Mucosa of descending colon (tissue), 3 donors: ENCODE data around the gene HOMER1. TPM values are rescaled to one million over a fixed set of nuclear protein-coding genes. Genes with fewer than 3 reads are reported as not detected.

ENCODE experiments used
- ATAC-seq: fragments of 200-7000 bp; cut with Tn5 transposase; one replicate; pipeline ENCODE4 v1.9.1; 2020; ENCODE audit warnings: mild to moderate bottlenecking, moderate library complexity
- DNase-seq, 3 donors: peaks; one replicate each; pipeline ENCODE4 v3.0.0-alpha.2; 2020
- H3K36me3 ChIP-seq: fragments of 200-600 bp; one replicate; pipeline ENCODE4 v1.8.0; 2021; ENCODE audit warnings: low read depth, mild to moderate bottlenecking
- H3K4me1 ChIP-seq: fragments of 200-600 bp; one replicate; pipeline ENCODE4 v1.8.0; 2021; ENCODE audit warnings: low read depth, mild to moderate bottlenecking
- H3K4me3 ChIP-seq: fragments of 200-600 bp; one replicate; pipeline ENCODE4 v1.8.0; 2021; ENCODE audit warnings: mild to moderate bottlenecking
- H3K9me3 ChIP-seq: fragments of 200-600 bp; one replicate; pipeline ENCODE4 v1.8.0; 2021; ENCODE audit warnings: mild to moderate bottlenecking
- CTCF ChIP-seq: fragments of 200-600 bp; IDR thresholded peaks from one replicate; pipeline ENCODE4 v1.8.0; 2022; ENCODE audit warnings: antibody characterized with exemption, mild to moderate bottlenecking
- intact Hi-C, 2 donors: fragments of 100-400 bp; cut with DNase I in 1 of 2; cut with micrococcal nuclease in 1 of 2; formaldehyde crosslinking; loops; one replicate each; pipeline versions ENCODE4 v1.11.0 to v1.11.1; 2022; cut with DNase I, micrococcal nuclease
- total RNA-seq, 3 donors: library from RNA; stranded (reverse); fragmentation: NEBNext Ultra II Directional in 2 of 3; extraction: Animal tissue kit (Norgen Biotek cat#: 25700) in 2 of 3; gene quantifications; one replicate each; pipeline versions ENCODE4 v1.2.1 to v1.2.4, GENCODE V29; 2021 to 2023
- donor health status: DM: no; HTN: no; CAD: no; lungs with moderate emphysema.
- donor health status: DM: no; HTN: no; CAD: no.
- donor health status: DM: no; HTN: yes; CAD: no.

Gene HOMER1
- total RNA-seq, 3 donors from 2014 or later, result 1.1 to 7.4 (median 2.2) TPM

DNA sequence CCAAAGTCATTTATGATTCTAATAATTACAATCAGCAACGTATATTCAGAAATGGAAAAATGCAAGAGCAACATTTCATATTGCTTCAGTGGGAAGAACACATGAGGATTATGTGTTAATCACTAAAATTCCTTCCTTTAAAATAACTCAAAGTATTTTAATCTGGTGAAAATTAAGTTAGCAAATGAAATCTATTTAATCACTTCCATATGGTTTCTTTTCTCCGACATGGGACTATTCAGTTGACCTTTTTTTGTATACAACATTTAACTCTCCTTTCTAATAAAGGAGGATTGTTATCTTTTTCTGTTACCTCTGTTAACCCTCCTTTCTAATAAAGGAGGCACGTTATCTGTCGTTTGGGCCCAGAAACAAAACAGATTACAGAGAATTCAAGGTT, 59.9 kb downstream of the HOMER1 start:
- no peak for ATAC-seq
- H3K4me3 ChIP-seq, result no peak overlapping the region
- TF ChIP-seq CTCF, result no peak
- no peak for DNase-seq
- intact Hi-C loops, result no loop called here
- no peaks in the 10 kb centered on the region for H3K9me3 ChIP-seq
- no peaks in the 10 kb centered on the region for H3K36me3 ChIP-seq
- no peaks in the 10 kb centered on the region for H3K4me1 ChIP-seq

GRCh38 chr5:79448336-79448735, 65.6 kb downstream of the HOMER1 start:
- H3K9me3 ChIP-seq, result no peaks in the 10 kb centered on the region
- intact Hi-C loops, result no loop called here
- no peak for TF ChIP-seq CTCF
- ATAC-seq (no peak), DNase-seq (no peak)
- no peaks in the 10 kb centered on the region for H3K4me1 ChIP-seq
- H3K36me3 ChIP-seq, result no peaks in the 10 kb centered on the region
- H3K4me3 ChIP-seq, result no peak overlapping the region

DNA sequence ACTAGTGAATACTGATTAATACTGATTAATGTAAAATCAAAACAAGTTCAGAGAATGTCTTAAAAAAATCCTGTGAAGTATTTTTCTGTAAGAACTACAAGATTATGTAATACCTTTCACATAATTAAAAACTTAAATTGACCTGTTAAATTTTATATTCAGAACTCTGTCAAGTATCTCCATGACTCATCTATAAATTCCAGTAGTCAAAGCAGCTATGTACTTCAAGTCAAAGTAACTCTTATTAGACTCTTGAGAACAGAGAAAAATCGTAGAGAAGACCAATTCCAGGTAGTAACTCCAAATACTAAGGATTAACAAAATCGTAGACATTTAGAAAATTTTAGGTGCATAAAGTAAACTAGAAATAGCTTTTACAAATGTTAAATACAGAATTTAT, 77.1 kb downstream of the HOMER1 start:
- no peak for DNase-seq
- TF ChIP-seq CTCF, result no peak
- no peak for ATAC-seq
- no peak overlapping the region for H3K4me3 ChIP-seq
- H3K4me1 ChIP-seq, result no peaks in the 10 kb centered on the region
- no peaks in the 10 kb centered on the region for H3K36me3 ChIP-seq
- intact Hi-C loops, result no loop called here
- H3K9me3 ChIP-seq, result no peaks in the 10 kb centered on the region

DNA sequence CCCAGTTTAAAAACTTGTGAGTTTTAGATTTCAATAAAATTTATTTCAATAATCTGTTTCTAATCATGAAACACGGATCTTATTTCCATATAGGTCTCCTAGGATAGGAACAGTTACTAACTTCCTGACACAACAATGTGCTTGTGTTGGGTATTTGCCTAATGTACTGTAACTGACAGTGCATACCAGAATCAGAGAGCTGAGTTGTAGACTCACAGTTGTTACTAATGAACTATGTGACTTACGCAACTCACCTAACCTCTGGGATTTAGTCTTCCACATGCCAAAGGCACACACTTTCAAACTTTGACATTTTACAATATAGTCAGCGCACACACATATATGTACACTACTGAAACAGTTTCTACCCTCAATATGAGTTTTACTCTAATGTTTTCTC, 77.7 kb downstream of the HOMER1 start:
- no peak for TF ChIP-seq CTCF
- no peaks in the 10 kb centered on the region for H3K36me3 ChIP-seq
- H3K4me3 ChIP-seq, result no peak overlapping the region
- no peaks in the 10 kb centered on the region for H3K4me1 ChIP-seq
- DNase-seq (no peak), ATAC-seq (no peak)
- intact Hi-C loops, result no loop called here
- H3K9me3 ChIP-seq, result no peaks in the 10 kb centered on the region

DNA sequence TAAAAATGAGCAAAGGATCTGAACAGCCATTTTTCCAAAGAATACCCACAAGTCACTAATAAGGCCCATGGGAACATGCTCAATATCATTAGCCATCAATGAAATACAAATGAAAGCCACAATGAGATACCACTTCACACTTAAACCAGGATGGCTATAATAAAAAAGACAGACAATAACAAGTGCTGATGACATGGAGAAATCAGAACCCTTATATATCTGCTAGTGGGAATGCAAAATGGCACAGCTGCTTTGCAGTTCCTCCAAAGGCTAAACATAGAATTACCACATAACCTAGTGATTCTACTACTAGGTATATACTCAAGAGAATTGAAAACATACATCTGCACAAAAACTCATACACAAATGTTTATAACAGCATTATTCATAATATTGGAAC, 83.7 kb downstream of the HOMER1 start:
- H3K4me1 ChIP-seq, result no peaks in the 10 kb centered on the region
- no peaks in the 10 kb centered on the region for H3K36me3 ChIP-seq
- intact Hi-C loops, result no loop called here
- no peak for DNase-seq
- ATAC-seq, result no peak
- no peaks in the 10 kb centered on the region for H3K9me3 ChIP-seq
- TF ChIP-seq CTCF, result no peak
- H3K4me3 ChIP-seq, result no peak overlapping the region

DNA sequence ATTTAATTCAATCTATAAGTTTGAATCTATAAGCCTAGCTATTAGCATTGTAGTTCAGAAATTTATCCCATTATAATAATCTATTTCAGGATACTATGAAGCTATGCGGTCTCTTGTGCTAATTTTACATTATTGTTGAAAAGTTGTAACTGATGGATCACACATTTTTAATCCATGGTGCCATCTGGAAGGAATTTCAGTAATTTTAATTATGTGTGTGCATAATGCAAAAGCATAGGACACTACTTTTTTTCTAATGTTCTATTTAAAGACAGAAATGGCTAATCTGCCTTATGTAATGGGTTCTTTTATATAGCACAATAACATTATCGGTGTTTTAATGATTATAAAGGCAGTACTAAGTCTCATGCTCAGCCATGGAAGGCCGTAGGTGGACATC, 90.6 kb downstream of the HOMER1 start:
- H3K36me3 ChIP-seq, result no peaks in the 10 kb centered on the region
- DNase-seq, result no peak
- TF ChIP-seq CTCF, result no peak
- no peaks in the 10 kb centered on the region for H3K9me3 ChIP-seq
- intact Hi-C loops, result no loop called here
- H3K4me1 ChIP-seq, result no peaks in the 10 kb centered on the region
- ATAC-seq, result no peak
- no peak overlapping the region for H3K4me3 ChIP-seq
